ENCODE data around the gene NOXO1.

GRCh38 chr16:1944612-1945199 lies 36.6 kb downstream of the NOXO1 start:
- TF ChIP-seq CTCF (IDR thresholded peaks at IDR 0.05) = no peak
- no peak for TF ChIP-seq POLR2A (IDR thresholded peaks at IDR 0.05)

Data from adrenal gland (tissue), 5 donors.